BJ (cell line): ENCODE data around the gene PHACTR4. TPM values are rescaled to one million over a fixed set of nuclear protein-coding genes. Genes with fewer than 3 reads are reported as not detected.

ENCODE experiments used
- CTCF ChIA-PET: fragments of 350-600 bp; formaldehyde crosslinking; extraction: SDS; loops from one replicate; lab custom pipeline; 2021; ENCODE audit warnings: antibody characterized with exemption, inconsistent platforms; lab: Yijun Ruan, JAX
- POLR2A ChIA-PET: fragments of 300-600 bp; sonication (Branson Sonifier 250); formaldehyde crosslinking; extraction: SDS; loops from one replicate; lab custom pipeline; 2021; ENCODE audit warnings: antibody characterized with exemption; lab: Charles Lee
- DNase-seq: peaks from one replicate; pipeline ENCODE4 v3.0.0-alpha.2; 2011; ENCODE audit warnings: low read depth
- H3K27me3 ChIP-seq: 2 replicates; pipeline ENCODE4 v1.6.0; 2011; ENCODE audit warnings: low read length; ENCODE audit not compliant: control insufficient read depth, insufficient read depth
- H3K36me3 ChIP-seq: 2 replicates; pipeline ENCODE4 v1.5.1; 2011; ENCODE audit warnings: low read length; ENCODE audit not compliant: control insufficient read depth, insufficient read depth
- H3K4me3 ChIP-seq: 2 replicates; pipeline ENCODE4 v1.5.1; 2011; ENCODE audit warnings: low read depth, mild to moderate bottlenecking, control low read depth, low read length
- polyA plus RNA-seq: library from polyadenylated mRNA; depleted of rRNA; stranded (reverse); fragments of >200 nt; gene quantifications from 2 replicates; pipeline ENCODE4 v1.2.3, GENCODE V29; 2011
- TF ChIP-seq, protein P1 (sequence below): IDR thresholded peaks from 2 replicates; pipeline ENCODE4 v1.5.1; 2011; ENCODE audit warnings: low read depth, mild to moderate bottlenecking, control low read depth, inconsistent platforms, low read length, moderate library complexity; ENCODE audit not compliant: insufficient read depth

PHACTR4 gene
- polyA plus RNA-seq, 1 experiment = 5.2 TPM

GRCh38 chr1:28456078-28456477 is 86.5 kb downstream of the PHACTR4 start:
- no peak overlapping the region for H3K4me3 ChIP-seq
- ChIA-PET CTCF (interaction anchor here (0.6 kb wide), 2 partner anchors 30 to 168 kb away, joined by 3 read pairs; no protein-coding TSS in a partner anchor), POLR2A (no interaction called here)
- H3K27me3 ChIP-seq = no peaks in the 10 kb centered on the region
- no peaks in the 10 kb centered on the region for H3K36me3 ChIP-seq
- TF ChIP-seq, protein P1, sequence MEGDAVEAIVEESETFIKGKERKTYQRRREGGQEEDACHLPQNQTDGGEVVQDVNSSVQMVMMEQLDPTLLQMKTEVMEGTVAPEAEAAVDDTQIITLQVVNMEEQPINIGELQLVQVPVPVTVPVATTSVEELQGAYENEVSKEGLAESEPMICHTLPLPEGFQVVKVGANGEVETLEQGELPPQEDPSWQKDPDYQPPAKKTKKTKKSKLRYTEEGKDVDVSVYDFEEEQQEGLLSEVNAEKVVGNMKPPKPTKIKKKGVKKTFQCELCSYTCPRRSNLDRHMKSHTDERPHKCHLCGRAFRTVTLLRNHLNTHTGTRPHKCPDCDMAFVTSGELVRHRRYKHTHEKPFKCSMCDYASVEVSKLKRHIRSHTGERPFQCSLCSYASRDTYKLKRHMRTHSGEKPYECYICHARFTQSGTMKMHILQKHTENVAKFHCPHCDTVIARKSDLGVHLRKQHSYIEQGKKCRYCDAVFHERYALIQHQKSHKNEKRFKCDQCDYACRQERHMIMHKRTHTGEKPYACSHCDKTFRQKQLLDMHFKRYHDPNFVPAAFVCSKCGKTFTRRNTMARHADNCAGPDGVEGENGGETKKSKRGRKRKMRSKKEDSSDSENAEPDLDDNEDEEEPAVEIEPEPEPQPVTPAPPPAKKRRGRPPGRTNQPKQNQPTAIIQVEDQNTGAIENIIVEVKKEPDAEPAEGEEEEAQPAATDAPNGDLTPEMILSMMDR = no peak
- no peak for DNase-seq

DNA sequence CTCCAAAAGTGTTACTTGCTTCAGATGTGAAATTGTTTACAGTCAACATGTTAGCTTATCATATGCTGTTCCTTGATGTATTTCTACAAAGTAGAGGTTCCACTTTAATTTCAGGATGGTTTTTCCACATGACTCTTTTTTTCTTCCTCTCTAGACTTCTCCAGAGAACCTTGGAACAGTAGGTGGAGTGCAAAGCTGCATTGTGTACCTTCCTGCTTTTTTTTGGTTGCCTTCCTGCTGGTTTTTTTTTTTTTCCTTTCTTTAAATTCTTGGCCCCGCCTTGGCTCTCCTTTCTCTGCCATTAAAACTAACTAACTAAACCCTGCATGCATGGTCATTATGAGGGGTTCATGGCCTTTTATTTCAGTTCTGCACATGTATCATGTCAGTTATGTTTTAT is 88.1 kb downstream of the PHACTR4 start:
- DNase-seq = no peak
- Histone ChIP-seq H3K27me3 (no peaks in the 10 kb centered on the region), H3K4me3 (no peak overlapping the region), H3K36me3 (no peaks in the 10 kb centered on the region)
- ChIA-PET CTCF (no interaction called here), POLR2A (no interaction called here)
- TF ChIP-seq, protein P1 = no peak

DNA sequence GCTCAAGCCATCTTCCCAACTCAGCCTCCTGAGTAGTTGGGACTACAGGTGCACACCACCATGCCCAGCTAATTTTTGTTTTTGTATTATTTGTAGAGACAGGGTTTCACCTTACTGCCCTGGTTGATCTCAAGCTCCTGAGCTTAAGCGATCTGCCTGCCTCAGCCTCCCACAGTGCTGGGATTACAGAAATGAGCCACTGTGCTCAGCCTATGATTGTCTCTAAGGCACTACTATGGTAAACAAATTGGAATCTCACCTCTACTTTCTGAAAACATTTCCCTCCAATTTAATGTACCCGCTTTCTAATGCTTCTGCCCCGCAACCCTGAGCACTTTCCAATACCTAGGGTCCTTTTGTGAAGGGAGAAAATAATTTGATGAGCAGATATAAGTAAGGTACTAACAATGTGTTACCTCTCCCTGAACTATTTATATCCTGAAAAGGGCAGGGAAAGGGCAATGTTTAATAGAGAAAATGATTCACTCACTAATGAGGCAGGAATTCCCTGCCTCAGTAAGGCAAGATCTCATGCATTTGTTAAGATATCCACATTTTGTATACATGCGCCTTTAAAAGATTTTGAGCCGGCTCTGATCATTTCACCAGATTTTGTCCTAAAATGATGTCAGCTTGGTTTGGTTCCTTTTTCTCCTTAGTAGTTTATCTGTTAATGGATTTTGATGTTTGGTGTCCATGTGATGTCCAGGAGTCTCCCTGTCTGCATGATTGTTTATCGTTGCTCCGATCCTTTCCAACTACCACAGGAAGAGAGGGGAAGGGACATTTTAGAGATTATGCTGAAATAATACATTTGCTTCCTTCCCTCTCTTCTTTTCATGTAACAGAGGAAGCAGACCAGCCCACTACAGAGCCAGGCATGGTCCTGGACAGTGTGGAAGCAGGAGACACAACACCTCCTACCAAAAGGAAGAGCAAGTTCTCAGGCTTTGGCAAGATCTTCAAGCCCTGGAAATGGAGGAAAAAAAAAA is 89.0 kb downstream of the PHACTR4 start:
- ChIA-PET POLR2A (no interaction called here), CTCF (no interaction called here)
- no peak for DNase-seq
- Histone ChIP-seq H3K36me3 (no peaks in the 10 kb centered on the region), H3K4me3 (no peak overlapping the region), H3K27me3 (no peaks in the 10 kb centered on the region)
- TF ChIP-seq, protein P1 = no peak

- ChIA-PET CTCF (interaction anchor here (0.7 kb wide), 1 partner anchor 15 kb away, joined by 3 read pairs; no protein-coding TSS in a partner anchor), POLR2A (no interaction called here)
Measured at GRCh38 chr1:28466226-28466778, 96.8 kb downstream of the PHACTR4 start.

More at GRCh38 chr1:28466226-28466778, 96.8 kb downstream of the PHACTR4 start:
- Histone ChIP-seq H3K27me3 (no peaks in the 10 kb centered on the region), H3K4me3 (no peak overlapping the region), H3K36me3 (peaks cover 7% of the 10 kb centered on the region)
- TF ChIP-seq, protein P1 = no peak
- no peak for DNase-seq
